GM20431 (cell line): ENCODE measurements around the gene ACTR3.

Experiments used
- in situ Hi-C: fragments of 300-500 bp; cut with MseI, MboI; formaldehyde crosslinking; loops from one replicate; pipeline ENCODE4 v1.15.0; 2020; ENCODE audit warnings: low sequenced_read_pairs; ENCODE audit not compliant: unreplicated experiment

ACTR3 gene

GRCh38 chr2:113873867-113874266 is 16.0 kb upstream of the ACTR3 start:
- in situ Hi-C loops = no loop called here

GRCh38 chr2:113875135-113875534 is 14.8 kb upstream of the ACTR3 start:
- in situ Hi-C loops = no loop called here

GRCh38 chr2:113876503-113877387 is 13.1 kb upstream of the ACTR3 start:
- in situ Hi-C loops = no loop called here

GRCh38 chr2:113877711-113878598 is 11.9 kb upstream of the ACTR3 start:
- in situ Hi-C loops = no loop called here

- in situ Hi-C loops = no loop called here
These were observed 11.1 kb upstream of the ACTR3 start for GRCh38 chr2:113878743-113879142.

GRCh38 chr2:113879457-113879856 is 10.4 kb upstream of the ACTR3 start:
- in situ Hi-C loops = no loop called here

GRCh38 chr2:113886479-113887008 is 3.3 kb upstream of the ACTR3 start:
- in situ Hi-C loops = no loop called here

- in situ Hi-C loops = no loop called here
These were observed 2.7 kb upstream of the ACTR3 start for GRCh38 chr2:113887009-113887792.

- in situ Hi-C loops = no loop called here
These were observed 1.0 kb upstream of the ACTR3 start for GRCh38 chr2:113888641-113889470.

GRCh38 chr2:113890253-113891235 is 655 bp downstream of the ACTR3 start:
- in situ Hi-C loops = no loop called here

- in situ Hi-C loops = no loop called here
These were observed 1.5 kb downstream of the ACTR3 start for GRCh38 chr2:113891265-113891959.

- in situ Hi-C loops = no loop called here
These were observed 2.3 kb downstream of the ACTR3 start for GRCh38 chr2:113892004-113892710.

- in situ Hi-C loops = no loop called here
These were observed 4.4 kb downstream of the ACTR3 start for GRCh38 chr2:113894156-113894743.

- in situ Hi-C loops = no loop called here
These were observed 5.4 kb downstream of the ACTR3 start for GRCh38 chr2:113895301-113895700.

- in situ Hi-C loops = no loop called here
These were observed 6.1 kb downstream of the ACTR3 start for GRCh38 chr2:113895819-113896563.

- in situ Hi-C loops = no loop called here
These were observed 6.9 kb downstream of the ACTR3 start for GRCh38 chr2:113896791-113897190.
